NCI-H226 (cell line): ENCODE results near the gene WASF3.

Experiments
- DNase-seq: peaks from one replicate; pipeline ENCODE4 v3.0.0-alpha.2; 2015

The WASF3 gene

DNA sequence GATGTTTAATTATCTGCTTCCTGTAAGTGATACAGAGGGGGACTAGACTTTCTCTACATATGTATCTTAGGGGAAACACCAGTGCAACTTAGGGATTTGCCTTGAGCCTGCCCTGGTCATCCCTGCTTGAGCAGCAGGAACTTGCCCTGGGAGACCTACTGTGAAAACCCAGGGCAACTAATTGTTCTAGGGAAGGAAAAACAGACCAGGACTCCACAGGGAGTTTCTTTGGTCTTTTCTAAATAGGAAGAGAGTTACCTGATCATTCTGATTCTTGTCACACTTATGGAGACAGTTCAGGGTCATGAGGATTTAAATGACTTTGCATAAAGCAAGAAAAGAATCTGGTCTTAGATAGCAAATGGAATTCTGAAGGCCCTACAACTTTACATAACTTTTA, 89.1 kb downstream of the WASF3 start:
- no peak for DNase-seq

DNA sequence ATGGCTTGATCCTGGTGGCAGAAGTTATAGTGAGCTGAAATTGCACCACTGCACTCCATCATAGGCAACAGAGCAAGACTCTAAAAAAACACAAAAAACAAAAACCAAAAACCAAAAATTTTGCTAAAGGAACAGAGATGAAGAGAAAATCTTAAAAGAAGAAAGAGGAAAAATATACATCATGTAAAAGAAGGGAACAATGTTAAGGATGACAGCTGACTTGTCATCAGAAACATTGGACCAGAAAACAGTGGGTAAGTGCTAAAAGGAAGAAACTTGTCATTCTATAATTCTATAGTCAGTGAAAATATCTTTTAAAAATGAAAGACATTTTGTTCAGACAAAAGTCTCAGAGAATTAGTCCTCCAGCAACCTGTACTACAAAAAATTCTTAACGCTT, 93.8 kb downstream of the WASF3 start:
- DNase-seq, result no peak

DNA sequence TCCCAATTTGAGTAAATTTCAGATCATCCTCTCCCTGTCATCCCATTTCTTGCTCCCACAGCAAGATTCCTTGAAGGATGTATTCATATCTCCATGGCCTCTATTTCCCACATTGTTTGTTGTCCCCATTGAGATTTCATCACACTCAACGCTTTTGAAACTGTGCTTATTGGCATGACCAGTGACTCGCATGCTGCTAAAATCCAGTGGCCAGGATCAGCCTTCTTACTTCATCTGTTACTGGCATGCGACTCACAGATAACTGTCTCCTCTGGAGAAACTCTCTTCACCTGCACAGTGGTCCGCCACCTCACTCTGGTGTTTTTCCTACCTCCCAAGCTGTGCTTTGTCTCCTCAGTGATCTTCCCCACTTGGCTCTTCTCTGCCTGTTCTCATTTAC, 95.8 kb downstream of the WASF3 start:
- no peak for DNase-seq

DNA sequence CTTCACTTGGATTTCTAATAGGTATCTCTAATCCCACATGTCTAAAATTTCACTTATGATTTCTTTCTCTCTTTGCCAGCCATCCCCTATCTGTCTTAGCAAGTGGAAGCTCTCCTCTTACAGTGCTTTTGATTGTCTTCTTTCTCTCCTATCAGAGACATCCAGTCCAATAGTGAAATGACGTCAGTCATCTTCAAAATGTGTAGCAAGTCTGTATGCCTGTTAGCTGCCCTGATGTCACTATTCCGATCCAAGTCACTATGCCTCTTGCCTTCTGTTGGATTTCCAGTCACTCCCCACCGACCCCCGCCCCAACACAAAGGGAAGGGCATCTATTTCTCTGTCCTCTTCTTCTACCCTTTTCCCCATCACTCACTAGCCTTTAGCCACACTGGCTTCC, 96.4 kb downstream of the WASF3 start:
- DNase-seq, result no peak

DNA sequence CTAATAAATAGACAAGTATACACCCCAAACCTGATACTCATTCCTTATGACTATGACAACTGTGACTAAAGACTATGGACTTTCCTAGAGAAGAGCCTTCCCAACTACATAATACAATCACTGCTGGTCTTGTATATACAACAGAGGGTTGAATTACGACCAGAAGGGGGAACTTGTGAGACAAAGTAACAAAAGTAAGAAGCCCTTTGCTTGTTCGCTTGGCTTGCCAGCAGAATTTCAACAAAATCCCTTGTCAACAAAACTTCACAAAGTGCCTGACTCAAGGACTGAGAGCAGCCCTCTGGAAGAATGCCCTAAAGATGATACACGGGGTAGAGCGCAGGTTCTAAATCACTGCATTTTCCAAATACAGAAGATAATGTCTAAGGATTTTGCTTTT, 99.4 kb downstream of the WASF3 start:
- DNase-seq, result no peak

DNA sequence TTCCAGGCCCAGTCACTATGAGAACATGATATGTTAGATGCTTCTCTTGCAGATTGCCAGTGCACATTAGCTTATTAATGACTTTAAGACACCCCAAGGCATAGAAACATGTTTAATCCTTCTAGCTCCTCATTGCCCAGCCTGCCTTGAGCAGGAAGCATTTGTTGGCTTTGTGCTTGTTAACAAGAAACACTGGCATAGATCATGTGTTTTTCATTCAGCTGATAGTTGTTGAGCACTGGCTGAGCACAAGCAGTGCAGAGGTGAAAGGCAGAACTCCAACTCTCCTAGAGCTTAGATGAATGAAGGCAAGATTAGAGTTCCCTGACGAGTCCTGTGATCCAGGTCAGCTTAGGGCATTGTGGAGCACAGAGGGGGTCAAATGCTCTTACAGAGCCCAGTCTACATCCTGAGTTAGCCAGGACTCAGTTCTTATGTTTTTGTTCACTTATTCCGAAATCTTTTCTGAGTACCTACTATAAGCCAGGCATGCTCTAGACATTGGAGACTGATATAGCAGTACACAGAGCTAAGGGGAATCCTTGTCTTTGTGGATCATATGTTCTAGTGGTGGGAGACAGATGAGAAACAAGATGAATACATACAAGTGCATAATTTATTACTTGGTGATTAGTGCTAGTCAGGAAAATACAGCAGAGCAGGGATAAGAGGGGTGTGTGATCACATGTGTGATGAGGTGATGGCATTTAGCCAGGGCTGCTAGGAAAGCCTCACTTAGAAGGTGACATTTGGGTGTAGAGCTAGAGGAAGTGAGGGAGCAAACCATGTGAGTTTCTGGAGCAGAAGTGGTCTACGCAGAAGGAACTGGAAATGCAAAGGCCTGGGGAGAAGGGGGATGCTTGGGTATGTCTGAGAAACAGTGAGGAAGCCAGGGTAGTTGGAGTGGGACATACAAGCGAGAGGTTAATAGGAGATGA, 101.2 kb downstream of the WASF3 start:
- no peak for DNase-seq

DNA sequence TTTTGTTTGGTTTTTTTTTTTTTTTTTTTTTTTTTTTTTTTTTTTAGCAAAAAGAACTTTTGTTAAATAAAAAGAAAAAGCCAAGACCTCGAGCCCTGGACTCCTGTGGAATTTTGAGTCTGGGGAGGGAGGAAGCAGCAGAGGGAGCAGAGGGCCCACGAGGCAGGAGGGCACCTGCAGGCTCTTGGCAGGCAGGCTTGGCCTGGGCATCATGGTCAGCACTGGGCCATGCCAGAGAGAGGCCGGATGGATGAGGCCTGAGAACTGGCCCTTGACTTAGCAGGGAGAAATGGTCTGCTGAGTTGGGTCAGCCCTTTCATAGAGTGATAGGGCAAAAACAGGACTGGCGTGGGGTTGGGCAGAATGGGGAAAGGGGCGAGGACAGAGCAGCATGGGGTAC, 102.7 kb downstream of the WASF3 start:
- no peak for DNase-seq

DNA sequence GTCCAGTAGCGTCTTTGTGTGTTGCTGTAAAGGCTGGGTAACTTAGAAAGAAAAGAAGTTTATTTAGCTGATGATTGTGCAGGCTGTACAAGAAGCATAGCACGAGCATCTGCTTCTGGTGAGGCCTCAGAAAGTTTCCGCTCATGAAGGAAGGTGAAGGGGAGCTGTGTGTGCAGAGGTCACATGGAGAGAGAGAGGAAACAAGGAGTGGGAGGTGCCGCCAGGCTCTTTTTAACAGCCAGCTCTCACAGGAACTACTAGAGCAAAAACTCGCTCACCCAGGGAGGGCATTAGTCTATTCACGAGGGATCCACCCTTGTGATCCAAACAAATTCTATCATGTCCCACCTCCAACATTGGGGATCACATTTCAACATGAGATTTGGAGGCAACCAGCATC, 103.3 kb downstream of the WASF3 start:
- DNase-seq, result no peak

DNA sequence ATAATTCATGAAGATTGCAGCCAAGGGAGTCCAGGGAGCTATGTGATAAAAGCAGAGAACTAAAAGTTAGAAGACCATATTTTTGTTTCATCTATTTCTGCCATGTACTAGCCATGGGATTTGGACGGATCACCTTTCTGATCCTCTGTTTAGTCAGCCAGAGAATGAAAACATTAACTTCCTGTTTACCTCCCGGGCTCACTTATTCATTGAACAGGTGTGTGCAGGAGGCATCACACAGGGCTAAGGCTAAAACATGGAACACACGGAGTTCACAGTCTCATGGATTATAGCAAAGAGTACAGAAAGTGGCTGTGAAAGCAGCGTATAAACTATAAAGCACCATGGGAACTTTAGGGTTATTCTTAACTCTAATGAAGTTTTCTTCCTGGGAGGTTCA, 106.3 kb downstream of the WASF3 start:
- no peak for DNase-seq

DNA sequence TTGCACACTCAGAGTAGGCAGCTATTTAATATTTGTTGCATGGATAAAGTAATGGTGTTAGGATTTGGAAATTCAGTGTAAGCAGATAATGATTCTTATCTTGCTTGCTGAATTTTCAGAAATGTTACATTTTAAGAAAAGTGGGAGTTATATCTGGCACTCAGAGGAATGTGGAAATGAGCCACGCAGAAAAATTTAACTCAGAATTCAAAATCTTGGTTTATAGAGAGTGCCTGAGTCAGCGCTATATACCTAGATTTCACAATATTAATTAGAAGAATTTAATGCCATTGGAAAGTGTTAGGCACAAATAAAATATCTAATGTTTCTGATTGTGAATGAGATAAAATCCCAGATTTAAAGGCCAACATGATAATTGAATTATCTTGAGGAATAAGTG, 106.8 kb downstream of the WASF3 start:
- DNase-seq, result no peak

DNA sequence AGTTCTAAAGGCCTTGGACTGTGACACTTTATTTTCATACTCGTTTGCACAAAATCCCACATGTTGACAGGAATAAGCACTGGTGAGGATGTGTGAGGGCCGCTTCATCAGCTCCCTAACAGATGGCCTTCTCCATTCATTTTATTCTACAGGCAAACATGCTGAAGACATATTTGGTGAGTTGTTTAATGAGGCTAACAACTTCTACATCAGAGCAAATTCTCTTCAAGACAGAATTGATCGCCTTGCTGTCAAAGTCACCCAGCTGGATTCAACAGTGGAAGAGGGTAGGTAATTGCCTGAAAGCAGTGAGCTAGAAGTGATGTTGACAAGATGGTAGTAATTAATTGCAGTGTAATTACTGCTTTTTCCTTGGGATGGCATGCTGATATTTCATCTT, 107.4 kb downstream of the WASF3 start:
- DNase-seq, result no peak

DNA sequence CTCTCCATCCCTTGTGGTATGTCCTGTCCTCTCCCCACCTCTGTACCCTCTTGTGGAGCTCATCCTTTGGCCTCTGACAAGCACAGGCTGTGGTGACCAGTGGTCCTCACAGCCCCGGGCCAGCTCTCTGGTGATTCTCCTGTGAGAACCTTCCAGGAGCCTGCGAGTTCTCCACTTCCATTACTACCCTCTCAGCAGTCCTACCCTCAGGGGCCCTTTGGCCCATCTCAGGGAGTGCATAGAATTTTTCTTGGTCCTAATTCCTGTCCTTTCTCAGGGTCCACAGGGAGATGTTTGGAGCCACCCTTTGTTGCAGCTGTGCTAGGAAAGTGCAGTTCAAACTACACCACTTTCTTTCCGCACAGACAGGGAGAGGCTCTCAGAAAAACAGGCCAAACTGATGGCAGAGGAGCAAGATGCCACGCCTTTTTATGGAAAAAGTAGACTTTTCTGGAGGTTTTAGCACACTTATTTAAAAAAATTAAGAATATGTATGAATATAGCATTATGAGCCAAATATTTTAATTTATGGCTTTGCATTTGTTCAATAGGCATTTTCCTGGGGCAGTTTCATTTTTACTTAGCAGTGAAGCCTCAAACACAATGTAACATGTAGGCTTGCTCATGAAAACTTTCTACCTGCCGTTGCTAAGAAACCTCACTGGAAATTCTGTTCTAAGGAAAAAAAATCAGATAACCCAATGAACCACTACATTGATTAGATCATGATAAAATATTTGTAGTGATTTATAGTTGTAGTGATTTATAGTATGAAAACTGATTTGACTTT, 111.1 kb downstream of the WASF3 start:
- no peak for DNase-seq

DNA sequence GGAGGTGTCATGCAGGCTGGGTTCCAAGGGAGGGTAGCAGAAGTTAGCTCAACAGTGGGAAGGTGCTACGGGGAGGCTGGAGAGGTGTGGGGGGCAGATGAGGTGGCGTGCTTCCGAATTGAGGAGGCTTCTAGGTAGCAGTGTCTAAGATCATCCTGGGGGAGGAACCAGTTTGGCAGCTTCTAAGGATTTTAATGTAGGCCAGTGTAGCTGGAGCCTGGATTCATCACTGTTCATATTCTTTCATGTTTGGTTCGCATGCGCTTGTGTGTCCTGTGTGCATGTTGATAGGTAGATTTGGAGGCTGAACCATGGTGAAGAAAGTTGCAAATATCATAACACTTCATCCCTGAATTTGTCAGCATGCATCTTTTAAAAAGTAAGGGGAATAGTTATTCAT, 116.4 kb downstream of the WASF3 start:
- no peak for DNase-seq

DNA sequence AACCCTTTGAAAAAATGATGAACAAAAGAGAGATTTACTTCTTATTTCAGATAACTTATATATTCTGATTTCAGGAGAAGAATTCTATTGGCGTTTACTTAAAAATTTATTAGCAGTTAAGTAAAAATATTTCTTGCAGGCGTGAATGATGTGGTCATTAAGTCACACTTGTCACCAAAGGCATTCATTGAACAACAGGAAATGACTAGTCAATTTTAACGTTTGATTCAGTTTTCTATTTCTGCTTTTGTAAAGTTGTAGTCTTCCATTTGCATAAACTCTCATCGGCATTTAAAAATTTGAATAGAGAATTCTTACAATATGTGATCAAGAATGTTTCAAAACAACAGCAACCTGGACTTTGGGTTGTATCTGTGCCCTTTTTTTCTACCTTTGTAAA, 119.7 kb downstream of the WASF3 start:
- no peak for DNase-seq

DNA sequence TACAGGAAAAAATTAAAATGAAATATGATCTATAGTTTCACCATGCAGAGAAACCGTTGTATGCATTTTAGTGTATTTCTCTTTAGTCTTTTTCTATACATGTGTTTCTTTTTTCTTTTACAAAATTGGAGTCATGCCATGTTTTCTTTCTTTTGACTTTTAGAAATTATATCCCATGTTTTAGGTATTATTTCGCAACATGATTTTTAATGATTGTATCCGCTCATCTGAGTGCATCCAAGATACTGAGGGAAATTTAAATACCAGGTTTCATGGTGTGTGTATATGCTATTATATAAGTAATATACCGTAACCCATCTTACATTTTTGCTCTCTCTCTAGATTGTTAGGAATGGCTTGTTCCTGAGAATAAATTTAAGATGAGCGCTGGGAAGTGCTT, 120.8 kb downstream of the WASF3 start:
- no peak for DNase-seq

DNA sequence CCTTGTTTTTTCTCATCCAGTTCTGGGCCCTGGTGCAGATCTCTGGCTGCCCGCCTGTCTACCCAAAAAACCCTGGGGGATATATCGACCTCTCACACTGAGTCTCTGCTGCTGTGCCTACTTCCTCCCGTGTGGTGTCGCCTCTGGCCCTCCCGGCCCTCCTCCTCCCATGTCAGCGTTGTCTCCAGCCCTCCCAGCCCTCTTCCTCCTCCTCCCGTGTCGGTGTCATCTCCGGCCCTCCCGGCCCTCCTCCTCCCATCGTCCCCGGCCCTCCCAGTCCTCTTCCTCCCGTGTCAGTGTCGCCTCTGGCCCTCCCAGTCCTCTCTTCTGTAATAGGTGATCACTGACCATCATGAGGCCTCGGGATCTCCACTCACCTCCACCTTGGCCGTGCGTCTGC, 121.3 kb downstream of the WASF3 start:
- no peak for DNase-seq

DNA sequence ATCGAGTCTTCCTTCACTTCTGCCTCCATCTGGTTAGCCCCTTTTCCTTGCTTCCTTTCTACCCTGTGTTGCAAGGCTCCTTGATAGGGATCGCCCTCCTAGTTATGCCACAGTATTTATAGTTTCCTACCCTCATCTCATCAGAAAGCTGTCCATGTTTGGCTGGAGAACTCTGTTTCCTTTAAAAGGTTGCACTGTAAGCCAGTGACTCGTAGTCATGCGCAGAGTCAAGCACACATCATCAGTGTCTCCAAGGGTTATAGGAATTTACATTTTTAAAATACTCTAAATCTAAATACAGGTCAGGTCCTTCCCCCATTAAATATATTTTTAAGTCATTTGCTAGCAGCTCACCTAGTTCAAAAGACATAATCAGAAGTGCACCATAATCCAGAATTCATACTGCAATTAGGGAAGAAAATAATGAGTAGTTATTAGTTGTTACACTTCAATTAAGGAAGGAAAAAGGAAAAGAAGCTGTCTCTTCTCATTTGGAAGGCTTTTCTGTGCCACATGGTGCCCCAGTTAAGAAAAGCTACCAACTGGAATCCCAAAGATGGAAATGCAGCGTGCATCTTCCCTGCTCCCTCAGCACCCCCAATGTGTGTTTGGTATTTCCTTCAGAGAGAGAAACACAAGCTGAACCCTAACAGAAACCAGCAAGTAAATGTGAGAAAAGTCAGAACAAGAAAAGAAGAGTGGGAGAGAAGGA, 122.1 kb downstream of the WASF3 start:
- no peak for DNase-seq

DNA sequence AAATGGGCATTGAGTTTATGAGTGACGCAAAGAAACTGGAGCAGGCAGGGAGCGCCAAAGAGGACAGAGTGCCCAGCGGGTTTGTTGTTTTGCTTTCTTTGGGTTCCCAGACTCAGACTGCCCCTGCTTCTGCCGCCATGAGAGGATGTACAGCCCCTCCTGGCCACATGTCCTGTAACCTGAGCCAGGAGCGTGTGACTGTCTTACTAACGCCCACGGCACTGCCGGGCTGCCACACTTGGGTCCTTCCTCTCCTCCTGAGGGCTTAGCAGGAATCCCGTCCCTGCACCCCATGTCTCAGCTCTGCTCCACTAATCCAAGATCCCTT, 122.6 kb downstream of the WASF3 start:
- DNase-seq, result no peak

DNA sequence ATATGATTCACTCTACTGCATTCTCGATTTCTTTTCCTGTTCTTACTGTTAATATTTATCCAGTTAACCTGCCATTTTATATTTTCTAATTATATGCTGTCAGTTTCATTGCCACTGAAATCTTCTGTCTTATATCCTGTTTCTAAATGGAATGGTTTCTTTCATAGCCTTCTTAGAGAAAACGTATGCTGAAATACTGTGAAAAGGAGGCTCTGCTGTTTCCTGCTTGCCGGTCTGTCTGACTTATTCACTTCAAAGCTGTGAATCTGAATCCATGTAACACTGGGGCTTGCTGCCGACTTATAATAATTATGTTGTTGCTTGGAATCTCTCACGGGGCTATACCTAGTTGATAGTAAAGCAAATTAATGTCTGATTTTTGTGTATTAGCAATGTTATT, 123.1 kb downstream of the WASF3 start:
- no peak for DNase-seq

DNA sequence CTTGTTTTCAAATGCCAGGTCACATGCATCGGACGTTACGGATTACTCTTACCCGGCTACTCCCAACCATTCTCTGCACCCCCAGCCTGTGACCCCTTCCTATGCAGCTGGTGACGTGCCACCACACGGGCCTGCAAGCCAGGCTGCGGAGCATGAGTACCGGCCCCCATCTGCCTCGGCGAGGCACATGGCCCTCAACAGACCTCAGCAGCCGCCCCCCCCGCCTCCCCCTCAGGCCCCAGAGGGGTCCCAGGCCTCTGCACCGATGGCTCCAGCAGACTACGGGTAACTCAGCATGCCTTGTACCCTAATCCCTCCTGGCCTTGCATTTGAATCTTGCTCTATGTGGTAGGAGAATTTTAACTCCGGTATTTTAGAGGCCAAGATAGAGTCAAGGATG, 123.6 kb downstream of the WASF3 start:
- DNase-seq, result no peak

DNA sequence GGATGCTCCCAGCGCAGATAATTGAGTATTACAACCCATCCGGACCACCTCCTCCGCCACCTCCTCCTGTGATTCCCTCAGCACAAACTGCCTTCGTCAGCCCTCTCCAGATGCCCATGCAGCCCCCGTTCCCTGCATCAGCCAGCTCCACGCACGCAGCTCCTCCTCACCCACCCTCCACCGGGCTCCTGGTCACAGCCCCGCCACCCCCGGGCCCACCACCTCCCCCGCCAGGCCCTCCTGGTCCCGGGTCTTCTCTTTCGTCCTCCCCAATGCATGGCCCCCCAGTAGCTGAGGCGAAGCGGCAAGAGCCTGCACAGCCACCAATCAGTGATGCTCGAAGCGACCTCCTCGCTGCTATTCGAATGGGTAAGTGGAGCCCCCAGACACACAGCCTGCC, 125.1 kb downstream of the WASF3 start:
- DNase-seq, result no peak

DNA sequence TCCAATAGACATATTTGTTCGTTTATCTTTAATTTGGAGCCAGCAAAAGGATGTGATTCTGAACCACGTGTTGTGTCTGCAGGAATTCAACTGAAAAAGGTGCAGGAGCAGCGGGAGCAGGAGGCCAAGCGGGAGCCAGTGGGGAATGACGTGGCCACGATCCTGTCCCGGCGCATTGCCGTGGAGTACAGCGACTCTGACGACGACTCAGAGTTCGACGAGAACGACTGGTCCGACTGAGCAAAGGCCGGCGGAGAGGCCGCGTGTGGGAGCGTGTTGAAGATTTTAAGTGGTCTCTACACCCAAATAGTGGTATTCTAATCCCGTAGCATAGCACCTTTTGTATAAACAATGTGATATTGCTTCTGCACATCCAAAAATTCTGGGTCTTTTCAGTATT, 128.1 kb downstream of the WASF3 start:
- no peak for DNase-seq

DNA sequence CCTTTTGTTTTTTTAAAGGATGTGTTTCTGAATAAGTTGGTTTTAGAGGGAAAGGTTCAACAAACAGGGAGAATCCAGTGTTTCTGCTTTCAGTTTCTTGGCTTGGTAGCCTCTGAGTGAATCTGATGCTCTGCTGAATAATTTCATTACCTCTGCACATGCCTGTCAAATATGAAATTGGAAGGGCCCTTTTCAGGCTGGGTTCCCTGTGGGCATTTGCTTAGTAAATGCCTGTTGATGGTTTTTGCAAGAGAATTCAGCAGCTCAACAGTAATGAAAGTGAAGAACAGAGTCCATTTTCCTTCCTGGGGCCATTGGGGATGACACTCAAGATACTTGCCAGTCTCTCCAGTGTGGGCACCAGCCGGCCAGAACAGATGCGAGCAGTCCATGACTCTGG, 128.8 kb downstream of the WASF3 start:
- no peak for DNase-seq

DNA sequence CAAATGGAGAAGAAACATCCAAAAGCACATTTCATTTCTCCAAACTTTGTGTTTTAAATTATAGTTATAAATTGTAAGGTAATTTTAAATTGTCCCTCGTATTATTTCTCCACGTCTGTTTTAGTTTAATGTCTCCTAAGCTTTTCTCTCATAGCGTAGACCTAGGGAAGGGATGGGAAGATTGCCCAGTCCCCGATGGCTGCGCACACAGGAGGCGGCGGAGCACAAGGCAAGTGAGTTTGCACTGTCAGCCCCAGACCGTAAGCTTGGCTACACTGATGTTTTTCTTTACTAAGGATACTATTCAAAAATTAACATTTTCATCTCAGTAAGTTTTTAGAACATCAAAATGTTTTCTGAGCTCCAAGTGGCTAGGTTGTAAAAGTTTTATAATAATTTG, 130.8 kb downstream of the WASF3 start:
- DNase-seq, result no peak
